C4-2B (cell line): ENCODE data around the gene APRT.

ENCODE experiments used
- CTCF ChIP-seq: fragments of 450-650 bp; conservative IDR thresholded peaks from 2 replicates; pipeline ENCODE4 v1.5.1; 2017; ENCODE audit warnings: mild to moderate bottlenecking
- ZFX ChIP-seq: fragments of 450-650 bp; IDR thresholded peaks from 2 replicates; pipeline ENCODE4 v1.6.1; 2017

DNA sequence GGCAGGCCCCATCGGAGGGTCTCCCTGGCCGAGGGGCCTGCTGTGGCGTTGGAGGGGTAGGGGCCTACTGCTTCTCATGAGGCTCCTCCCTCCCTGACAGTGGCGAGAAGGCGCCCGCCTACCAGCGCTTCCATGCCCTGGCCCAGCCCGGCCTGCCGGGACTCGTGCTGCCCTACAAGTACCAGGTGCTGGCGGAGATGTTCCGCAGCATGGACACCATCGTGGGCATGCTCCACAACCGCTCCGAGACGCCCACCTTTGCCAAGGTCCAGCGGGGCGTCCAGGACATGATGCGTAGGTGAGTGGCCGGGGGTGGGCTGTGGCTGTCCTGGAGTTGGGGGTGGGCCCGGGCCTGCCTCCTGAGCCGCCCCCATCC is 6.4 kb downstream of the APRT start:
- no peak for TF ChIP-seq CTCF
- no peak for TF ChIP-seq ZFX
